SJCRH30 (cell line): Measurements from ENCODE around the gene MAN2B1. TPM values are rescaled to one million over a fixed set of nuclear protein-coding genes. Genes with fewer than 3 reads are reported as not detected.
A peak's percentile ranks its signal among the peaks of the same experiment; 100 is the strongest.
"Not testable (repeated sequence)": the region's sequence is repeated elsewhere in the genome, so short reads cannot be mapped to it uniquely, and the experiment has no call there.

Source experiments
- DNase-seq, 2 experiments: peaks; one replicate each; pipeline ENCODE4 v3.0.0-alpha.2; 2015 to 2020
- H3K27ac ChIP-seq: fragments of 250-450 bp; sonication (Bioruptor Pico); 2 replicates; pipeline ENCODE4 v1.5.1; 2020; ENCODE audit warnings: mild to moderate bottlenecking, moderate library complexity
- H3K27me3 ChIP-seq: fragments of 250-450 bp; sonication (Bioruptor Pico); 2 replicates; pipeline ENCODE4 v1.5.1; 2020; ENCODE audit warnings: mild to moderate bottlenecking, moderate library complexity
- H3K36me3 ChIP-seq: fragments of 250-450 bp; sonication (Bioruptor Pico); 2 replicates; pipeline ENCODE4 v1.5.1; 2020; ENCODE audit warnings: mild to moderate bottlenecking, moderate library complexity
- H3K4me1 ChIP-seq: fragments of 250-450 bp; sonication (Bioruptor Pico); 2 replicates; pipeline ENCODE4 v1.5.1; 2020; ENCODE audit warnings: mild to moderate bottlenecking, moderate library complexity
- H3K4me3 ChIP-seq: fragments of 250-450 bp; sonication (Bioruptor Pico); 2 replicates; pipeline ENCODE4 v1.5.1; 2020; ENCODE audit warnings: mild to moderate bottlenecking, moderate library complexity
- H3K9me3 ChIP-seq: fragments of 250-450 bp; sonication (Bioruptor Pico); replicated peaks from 2 replicates; pipeline ENCODE4 v1.5.1; 2020; ENCODE audit warnings: mild to moderate bottlenecking, moderate library complexity
- total RNA-seq: library from RNA; depleted of rRNA; stranded (reverse); fragments of >200 nt; shearing (Covaris generic); gene quantifications from 2 replicates; pipeline ENCODE4 v1.2.3, GENCODE V29; 2014; rRNA removed

MAN2B1 gene
- total RNA-seq: 31.4 and 34.6 TPM in 2 replicates

- DNase-seq: peak; percentile 85 to 93
- Histone ChIP-seq H3K36me3 (peaks cover 20% of the 10 kb centered on the region), H3K27ac (peak within 1 kb of the TSS; percentile 17; the same call in 1 of the 2 replicates), H3K4me3 (peak within 1 kb of the TSS; percentile 86), H3K9me3 (no peaks in the 10 kb centered on the region), H3K27me3 (no peaks in the 10 kb centered on the region), H3K4me1 (no peaks in the 10 kb centered on the region; the same call in 1 of the 2 replicates)
Observed at GRCh38 chr19:12666265-12667048, at the start of gene MAN2B1, which contains the start of gene WDR83. MAN2B1 (minus strand) TSS chr19:12666742; CDS start chr19:12666701, 41 bp downstream. WDR83 (plus strand) TSS chr19:12666807; CDS start chr19:12669791, 2,984 bp downstream.

GRCh38 chr19:12715929-12716328, 49.4 kb upstream of the MAN2B1 start:
- no peaks in the 10 kb centered on the region for H3K27me3 ChIP-seq
- H3K9me3 ChIP-seq: no peaks in the 10 kb centered on the region
- H3K36me3 ChIP-seq: peaks cover 78% of the 10 kb centered on the region
- no peak overlapping the region for H3K4me3 ChIP-seq
- no peak for DNase-seq
- no peak overlapping the region for H3K27ac ChIP-seq
- no peaks in the 10 kb centered on the region for H3K4me1 ChIP-seq

GRCh38 chr19:12715102-12715501, 48.6 kb upstream of the MAN2B1 start:
- no peaks in the 10 kb centered on the region for H3K9me3 ChIP-seq
- H3K27ac ChIP-seq: no peak overlapping the region
- peaks cover 86% of the 10 kb centered on the region for H3K36me3 ChIP-seq
- no peaks in the 10 kb centered on the region for H3K27me3 ChIP-seq
- DNase-seq: no peak
- H3K4me1 ChIP-seq: no peaks in the 10 kb centered on the region
- no peak overlapping the region for H3K4me3 ChIP-seq

DNA sequence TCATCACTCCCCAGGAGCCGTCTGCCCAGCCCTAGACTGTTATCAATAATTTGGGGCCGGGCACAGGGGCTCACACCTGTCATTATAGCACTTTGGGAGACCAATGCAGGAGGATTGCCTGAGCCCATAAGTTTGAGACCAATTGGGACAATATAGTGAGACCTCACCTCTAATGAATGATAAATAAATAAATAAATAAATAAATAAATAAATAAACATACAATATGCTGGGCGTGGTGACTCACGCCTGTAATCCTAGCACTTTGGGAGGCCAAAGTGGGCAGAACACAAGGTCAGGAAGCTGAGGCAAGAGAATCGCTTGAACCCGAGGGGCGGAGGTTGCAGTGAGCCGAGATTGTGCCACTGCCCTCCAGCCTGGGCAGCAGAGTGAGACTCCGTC, 46.8 kb upstream of the MAN2B1 start:
- not testable (repeated sequence) for DNase-seq, H3K4me1 ChIP-seq, H3K4me3 ChIP-seq, H3K27ac ChIP-seq, H3K27me3 ChIP-seq, H3K9me3 ChIP-seq
- H3K36me3 ChIP-seq: peaks cover 89% of the 10 kb centered on the region

DNA sequence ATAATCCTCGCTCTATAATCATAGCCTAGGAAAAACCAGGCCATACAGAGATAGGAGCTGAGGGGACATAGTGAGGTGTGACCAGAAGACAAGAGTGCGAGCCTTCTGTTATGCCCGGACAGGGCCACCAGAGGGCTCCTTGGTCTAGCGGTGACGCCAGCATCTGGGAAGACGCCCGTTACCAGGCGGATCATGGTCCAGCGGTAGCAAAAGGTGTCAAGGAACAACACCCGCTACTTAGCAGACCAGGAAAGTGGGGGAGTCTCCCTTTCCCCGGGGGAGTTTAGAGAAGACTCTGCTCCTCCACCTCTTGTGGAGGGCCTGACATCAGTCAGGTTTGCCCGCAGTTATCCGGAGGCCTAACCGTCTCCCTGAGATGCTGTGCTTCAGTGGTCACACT, 45.5 kb upstream of the MAN2B1 start:
- H3K4me3 ChIP-seq, H3K4me1 ChIP-seq, H3K27me3 ChIP-seq, H3K27ac ChIP-seq, DNase-seq, H3K9me3 ChIP-seq: not testable (repeated sequence)
- peaks cover 90% of the 10 kb centered on the region for H3K36me3 ChIP-seq

GRCh38 chr19:12711187-12711586, 44.6 kb upstream of the MAN2B1 start:
- Histone ChIP-seq H3K27me3 (no peaks in the 10 kb centered on the region), H3K36me3 (peaks cover 91% of the 10 kb centered on the region), H3K27ac (no peak overlapping the region), H3K4me3 (no peak overlapping the region), H3K9me3 (no peaks in the 10 kb centered on the region), H3K4me1 (no peaks in the 10 kb centered on the region)
- no peak for DNase-seq

DNA sequence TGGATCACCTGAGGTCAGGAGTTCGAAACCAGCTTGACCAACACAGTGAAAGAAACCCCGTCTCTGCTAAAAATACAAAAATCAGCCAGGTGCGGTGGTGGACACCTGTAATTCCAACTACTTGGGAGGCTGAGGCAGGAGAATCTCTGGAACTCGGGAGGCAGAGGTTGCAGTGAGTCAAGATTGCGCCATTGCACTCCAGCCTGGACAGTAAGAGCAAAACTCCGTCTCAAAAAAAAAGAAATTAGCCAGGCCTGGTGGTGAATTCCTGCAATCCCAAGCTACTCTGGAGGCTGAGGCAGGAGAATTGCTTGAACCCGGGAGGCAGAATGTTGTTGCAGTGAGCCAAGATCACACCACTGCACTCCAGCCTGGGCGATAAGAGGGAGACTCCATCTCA, 42.1 kb upstream of the MAN2B1 start:
- Histone ChIP-seq H3K27ac (no peak overlapping the region), H3K36me3 (peaks cover 91% of the 10 kb centered on the region), H3K9me3 (no peaks in the 10 kb centered on the region), H3K4me1 (no peaks in the 10 kb centered on the region), H3K4me3 (no peak overlapping the region), H3K27me3 (no peaks in the 10 kb centered on the region)
- DNase-seq: no peak

GRCh38 chr19:12706332-12706718, 39.8 kb upstream of the MAN2B1 start:
- no peak for DNase-seq
- Histone ChIP-seq H3K9me3 (no peaks in the 10 kb centered on the region), H3K4me3 (no peak overlapping the region), H3K4me1 (no peaks in the 10 kb centered on the region), H3K27me3 (no peaks in the 10 kb centered on the region), H3K36me3 (peaks cover 95% of the 10 kb centered on the region), H3K27ac (no peak overlapping the region)

DNA sequence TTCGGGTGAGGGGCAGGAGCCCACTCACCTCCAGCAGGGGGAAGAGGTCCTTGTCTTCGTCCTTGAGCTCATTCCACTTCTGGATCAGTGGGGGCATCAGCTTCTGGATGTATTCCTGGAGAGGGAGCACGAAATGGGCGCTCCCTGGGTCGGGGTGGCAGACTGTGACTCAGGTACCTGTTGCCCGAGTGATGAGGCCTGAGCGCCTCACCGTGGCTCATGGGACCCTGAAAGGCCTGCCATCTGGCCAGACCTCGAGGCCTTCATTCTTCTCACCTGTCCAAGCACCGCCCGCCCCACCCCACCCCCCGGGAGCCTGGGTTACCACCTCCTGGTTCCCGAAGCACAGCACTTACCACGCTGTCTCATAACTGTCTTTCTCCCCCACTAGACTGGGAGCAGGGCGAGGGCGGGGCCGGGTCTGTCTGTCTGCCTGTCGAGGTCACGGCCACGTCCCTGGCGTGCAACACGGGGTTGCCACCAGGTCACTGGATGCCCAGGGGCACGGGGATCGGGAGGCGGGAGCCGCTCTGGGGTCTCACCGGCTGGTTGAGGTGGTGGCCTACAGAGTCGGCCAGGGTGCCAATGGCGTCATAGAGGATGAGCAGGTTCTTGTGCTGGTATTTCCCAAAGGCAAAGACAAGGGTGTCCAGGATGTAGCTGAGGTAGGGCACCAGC, 39.3 kb upstream of the MAN2B1 start:
- H3K9me3 ChIP-seq: no peaks in the 10 kb centered on the region
- no peaks in the 10 kb centered on the region for H3K4me1 ChIP-seq
- H3K4me3 ChIP-seq: no peak overlapping the region
- H3K36me3 ChIP-seq: peaks cover 95% of the 10 kb centered on the region
- H3K27ac ChIP-seq: no peak overlapping the region
- no peak for DNase-seq
- H3K27me3 ChIP-seq: no peaks in the 10 kb centered on the region

DNA sequence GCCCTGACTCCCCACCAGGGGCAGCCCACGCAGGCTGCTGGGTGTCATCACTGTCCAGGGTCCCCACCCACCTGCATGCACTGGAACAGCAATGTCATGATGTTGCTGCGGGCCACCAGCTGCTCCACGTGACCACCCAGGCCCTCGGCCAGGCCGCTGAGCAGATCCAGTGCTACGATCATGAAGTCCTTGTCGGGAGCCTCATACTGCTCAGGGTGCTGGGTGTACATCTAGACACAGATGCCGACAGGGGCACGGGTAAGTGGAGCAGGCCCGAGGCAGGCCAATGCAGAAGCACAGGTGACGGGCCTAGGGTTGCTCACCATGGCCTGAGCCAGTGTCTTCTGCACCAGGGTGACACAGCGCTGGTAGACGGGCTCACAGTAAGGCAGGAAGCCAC, 38.6 kb upstream of the MAN2B1 start:
- H3K4me1 ChIP-seq: no peaks in the 10 kb centered on the region
- H3K27me3 ChIP-seq: no peaks in the 10 kb centered on the region
- DNase-seq: no peak
- no peak overlapping the region for H3K27ac ChIP-seq
- H3K9me3 ChIP-seq: no peaks in the 10 kb centered on the region
- H3K4me3 ChIP-seq: no peak overlapping the region
- peaks cover 91% of the 10 kb centered on the region for H3K36me3 ChIP-seq

DNA sequence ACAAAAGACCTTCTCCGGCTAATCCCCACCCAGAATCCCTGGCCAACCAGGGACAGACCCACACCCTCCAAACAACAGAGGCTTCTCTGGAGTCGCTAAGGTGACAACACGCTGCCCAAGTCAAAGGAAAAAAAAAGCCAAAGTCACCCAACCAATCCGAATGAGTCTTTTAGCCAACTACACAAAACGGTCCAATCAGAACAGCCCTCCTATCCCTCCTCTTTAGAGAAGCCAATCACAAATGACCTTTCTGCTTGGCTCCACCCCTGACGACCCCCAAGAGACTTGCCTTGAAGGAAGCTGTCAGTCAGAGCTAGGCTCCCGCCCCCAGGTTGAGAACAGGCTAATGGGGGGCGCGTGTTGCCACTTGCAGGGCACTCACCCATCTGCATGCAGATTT, 36.5 kb upstream of the MAN2B1 start:
- Histone ChIP-seq H3K4me1 (no peaks in the 10 kb centered on the region), H3K4me3 (no peak overlapping the region), H3K9me3 (no peaks in the 10 kb centered on the region), H3K27me3 (no peaks in the 10 kb centered on the region), H3K36me3 (peaks cover 75% of the 10 kb centered on the region), H3K27ac (no peak overlapping the region)
- DNase-seq: peak; percentile 91

- H3K27me3 ChIP-seq: no peaks in the 10 kb centered on the region
- DNase-seq: no peak
- peaks cover 67% of the 10 kb centered on the region for H3K36me3 ChIP-seq
- no peaks in the 10 kb centered on the region for H3K4me1 ChIP-seq
- H3K9me3 ChIP-seq: no peaks in the 10 kb centered on the region
- H3K27ac ChIP-seq: no peak overlapping the region
- no peak overlapping the region for H3K4me3 ChIP-seq
Observed at GRCh38 chr19:12701596-12702282, 35.2 kb upstream of the MAN2B1 start.

DNA sequence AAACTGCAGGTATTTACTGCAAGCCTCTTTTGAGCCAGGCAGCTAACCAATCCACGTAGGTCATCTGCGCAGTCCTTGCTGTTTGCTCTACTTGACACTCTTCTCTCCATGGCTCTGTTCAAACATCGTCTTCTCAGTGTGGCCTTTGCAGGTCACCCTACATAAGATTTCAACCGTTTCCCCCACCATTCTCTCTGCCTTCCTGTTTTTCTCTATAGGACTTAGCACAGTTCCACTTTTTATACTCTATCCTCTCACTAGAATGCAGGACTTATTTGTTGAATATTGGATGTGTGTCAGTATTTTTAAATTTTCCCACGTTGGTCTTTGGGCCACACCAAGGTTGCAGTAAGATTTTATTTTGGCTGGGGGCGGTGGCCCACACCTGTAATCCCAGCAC, 31.6 kb upstream of the MAN2B1 start:
- no peak for DNase-seq
- no peak overlapping the region for H3K4me3 ChIP-seq
- no peaks in the 10 kb centered on the region for H3K27me3 ChIP-seq
- no peaks in the 10 kb centered on the region for H3K9me3 ChIP-seq
- peaks cover 33% of the 10 kb centered on the region for H3K36me3 ChIP-seq
- no peak overlapping the region for H3K27ac ChIP-seq
- peaks cover 3% of the 10 kb centered on the region; the same call in 1 of the 2 replicates for H3K4me1 ChIP-seq

DNA sequence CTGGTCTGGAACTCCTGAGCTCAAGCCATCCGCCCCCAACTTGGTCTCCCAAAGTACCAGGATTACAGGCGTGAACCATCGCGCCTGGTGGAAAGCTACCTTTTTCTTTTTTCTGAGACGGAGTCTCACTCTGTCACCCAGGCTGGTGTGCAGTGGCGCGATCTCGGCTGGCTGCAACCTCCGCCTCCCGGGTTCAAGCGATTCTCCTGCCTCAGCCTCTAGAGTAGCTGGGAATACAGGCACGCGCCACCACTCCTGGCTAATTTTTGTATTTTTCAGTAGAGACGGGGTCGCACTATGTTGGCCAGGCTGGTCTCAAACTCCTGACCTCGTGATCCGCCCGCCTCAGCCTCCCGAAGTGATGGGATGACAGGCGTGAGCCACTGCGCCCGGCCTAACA, 30.9 kb upstream of the MAN2B1 start:
- H3K27me3 ChIP-seq, H3K4me3 ChIP-seq, DNase-seq, H3K4me1 ChIP-seq, H3K27ac ChIP-seq, H3K9me3 ChIP-seq: not testable (repeated sequence)
- peaks cover 26% of the 10 kb centered on the region for H3K36me3 ChIP-seq
